ENCODE data around the gene VMAC. TPM values are rescaled to one million over a fixed set of nuclear protein-coding genes. Genes with fewer than 3 reads are reported as not detected.
"Not testable (repeated sequence)": the region's sequence is repeated elsewhere in the genome, so short reads cannot be mapped to it uniquely, and the experiment has no call there.

VMAC gene
- total and polyA plus RNA-seq, 4 donors, result 1.9 to 9.2 (median 5.4) TPM

GRCh38 chr19:5881543-5882299 lies 23.0 kb upstream of the VMAC start:
- Histone ChIP-seq H3K27ac (ENCODE audit: low read depth in 1 of 2, low read length in 2 of 2) (no peak overlapping the region), H3K9me3 (ENCODE audit: control insufficient read depth, low read length) (no peaks in the 10 kb centered on the region), H3K4me1 (ENCODE audit: control insufficient read depth in 1 of 2, insufficient read depth in 2 of 2, low read length in 2 of 2) (no peaks in the 10 kb centered on the region), H3K4me3 (ENCODE audit: low read length in 2 of 2) (no peak overlapping the region), H3K36me3 (ENCODE audit: control insufficient read depth in 1 of 2, insufficient read depth in 2 of 2, low read length in 1 of 2) (no peaks in the 10 kb centered on the region), H3K27me3 (ENCODE audit: control insufficient read depth in 1 of 2, insufficient read depth in 2 of 2, low read length in 1 of 2) (no peaks in the 10 kb centered on the region)
- peak; percentile 40 for ATAC-seq (ENCODE audit: low FRiP score)
- DNase-seq, result no peak
- intact Hi-C loops (cut with DNase I), result no loop called here
- WGBS, 2 donors, result 47 to 49% methylated on average over 19 of the region's 19 CpGs

DNA sequence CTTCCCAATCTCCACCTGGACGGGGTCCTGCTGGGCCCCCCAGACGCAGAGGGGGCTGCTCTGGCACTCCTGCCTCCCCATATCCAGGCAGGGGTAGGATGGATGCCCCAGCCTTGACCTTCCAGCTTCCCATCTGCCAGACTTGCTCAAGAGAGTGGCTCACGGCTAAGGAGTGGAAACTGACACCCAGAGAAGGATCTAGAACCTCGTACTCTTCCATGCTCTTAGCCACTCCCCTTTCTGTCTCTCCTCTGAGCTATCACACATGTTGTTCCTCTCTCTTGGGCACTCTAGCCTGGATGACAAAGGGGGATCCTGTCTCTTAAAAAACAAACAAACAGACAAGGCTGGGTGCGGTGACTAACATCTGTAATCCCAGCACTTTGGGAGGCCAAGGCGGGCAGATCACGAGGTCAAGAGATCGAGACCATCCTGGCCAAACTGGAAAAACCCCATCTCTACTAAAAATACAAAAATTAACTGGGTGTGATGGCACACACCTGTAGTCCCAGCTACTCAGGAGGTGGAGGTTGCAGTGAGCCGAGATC lies 22.2 kb upstream of the VMAC start:
- Histone ChIP-seq H3K4me3 (ENCODE audit: low read length in 2 of 2) (no peak overlapping the region), H3K27me3 (ENCODE audit: control insufficient read depth in 1 of 2, insufficient read depth in 2 of 2, low read length in 1 of 2) (no peaks in the 10 kb centered on the region), H3K9me3 (ENCODE audit: control insufficient read depth, low read length) (no peaks in the 10 kb centered on the region), H3K27ac (ENCODE audit: low read depth in 1 of 2, low read length in 2 of 2) (no peak overlapping the region), H3K4me1 (ENCODE audit: control insufficient read depth in 1 of 2, insufficient read depth in 2 of 2, low read length in 2 of 2) (no peaks in the 10 kb centered on the region), H3K36me3 (ENCODE audit: control insufficient read depth in 1 of 2, insufficient read depth in 2 of 2, low read length in 1 of 2) (no peaks in the 10 kb centered on the region)
- DNase-seq (no peak), ATAC-seq (ENCODE audit: low FRiP score) (no peak)
- WGBS, 2 donors, result 60 to 69% methylated on average over 9 of the region's 9 CpGs
- intact Hi-C loops (cut with DNase I), result no loop called here

DNA sequence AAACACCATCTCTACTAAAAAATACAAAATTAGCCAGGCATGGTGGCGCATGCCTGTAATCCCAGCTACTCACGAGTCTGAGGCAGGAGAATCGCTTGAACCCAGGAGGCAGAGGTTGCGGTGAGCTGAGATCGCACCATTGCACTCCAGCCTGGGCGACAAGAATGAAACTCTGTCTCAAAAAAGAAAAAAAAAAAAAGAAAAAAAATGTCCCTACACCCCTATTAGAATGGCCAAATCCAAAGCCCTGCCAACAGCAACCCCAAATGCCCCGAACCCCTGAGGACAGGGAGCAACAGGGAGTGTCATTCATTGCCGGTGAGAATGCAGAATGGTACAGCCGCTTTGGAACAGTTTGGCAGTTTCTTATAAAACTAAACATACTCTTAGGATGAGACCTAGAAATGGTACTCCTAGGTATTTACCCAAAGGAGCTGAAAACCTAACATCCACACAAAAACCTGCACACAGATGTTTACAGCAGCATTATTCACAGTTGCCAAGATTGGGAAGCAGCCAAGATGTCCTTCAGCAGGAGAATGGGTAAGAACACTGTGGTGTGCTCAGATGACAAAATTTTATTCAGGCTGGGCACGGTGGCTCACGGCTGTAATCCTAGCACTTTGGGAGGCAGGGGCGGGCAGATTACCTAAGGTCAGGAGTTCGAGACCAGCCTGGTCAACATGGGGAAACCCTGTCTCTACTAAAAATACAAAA lies 21.4 kb upstream of the VMAC start:
- H3K36me3 ChIP-seq (ENCODE audit: control insufficient read depth in 1 of 2, insufficient read depth in 2 of 2, low read length in 1 of 2); H3K4me3 ChIP-seq (ENCODE audit: low read length in 2 of 2); H3K4me1 ChIP-seq (ENCODE audit: control insufficient read depth in 1 of 2, insufficient read depth in 2 of 2, low read length in 2 of 2); H3K27ac ChIP-seq (ENCODE audit: low read depth in 1 of 2, low read length in 2 of 2); intact Hi-C loops (cut with DNase I); H3K27me3 ChIP-seq (ENCODE audit: control insufficient read depth in 1 of 2, insufficient read depth in 2 of 2, low read length in 1 of 2); ATAC-seq (ENCODE audit: low FRiP score); H3K9me3 ChIP-seq (ENCODE audit: control insufficient read depth, low read length); DNase-seq: not testable (repeated sequence)
- 53 to 61% methylated on average over 10 to 13 of the region's 13 CpGs for WGBS, 2 donors

- H3K36me3 ChIP-seq (ENCODE audit: control insufficient read depth in 1 of 2, insufficient read depth in 2 of 2, low read length in 1 of 2); H3K27me3 ChIP-seq (ENCODE audit: control insufficient read depth in 1 of 2, insufficient read depth in 2 of 2, low read length in 1 of 2); intact Hi-C loops (cut with DNase I); DNase-seq; H3K9me3 ChIP-seq (ENCODE audit: control insufficient read depth, low read length); H3K4me3 ChIP-seq (ENCODE audit: low read length in 2 of 2); H3K27ac ChIP-seq (ENCODE audit: low read depth in 1 of 2, low read length in 2 of 2); H3K4me1 ChIP-seq (ENCODE audit: control insufficient read depth in 1 of 2, insufficient read depth in 2 of 2, low read length in 2 of 2); ATAC-seq (ENCODE audit: low FRiP score): not testable (repeated sequence)
- WGBS, 2 donors, result 66 to 71% methylated on average over 11 of the region's 11 CpGs
These were observed 20.4 kb upstream of the VMAC start for GRCh38 chr19:5884065-5884811.

GRCh38 chr19:5889288-5889971 lies 15.2 kb upstream of the VMAC start:
- Histone ChIP-seq H3K27ac (ENCODE audit: low read depth in 1 of 2, low read length in 2 of 2) (no peak overlapping the region), H3K4me3 (ENCODE audit: low read length in 2 of 2) (no peak overlapping the region), H3K4me1 (ENCODE audit: control insufficient read depth in 1 of 2, insufficient read depth in 2 of 2, low read length in 2 of 2) (no peaks in the 10 kb centered on the region), H3K9me3 (ENCODE audit: control insufficient read depth, low read length) (no peaks in the 10 kb centered on the region), H3K36me3 (ENCODE audit: control insufficient read depth in 1 of 2, insufficient read depth in 2 of 2, low read length in 1 of 2) (no peaks in the 10 kb centered on the region), H3K27me3 (ENCODE audit: control insufficient read depth in 1 of 2, insufficient read depth in 2 of 2, low read length in 1 of 2) (no peaks in the 10 kb centered on the region)
- ATAC-seq (ENCODE audit: low FRiP score), result no peak
- WGBS, 2 donors, result 34 to 37% methylated on average over 17 of the region's 17 CpGs
- no peak for DNase-seq
- intact Hi-C loops (cut with DNase I), result no loop called here

DNA sequence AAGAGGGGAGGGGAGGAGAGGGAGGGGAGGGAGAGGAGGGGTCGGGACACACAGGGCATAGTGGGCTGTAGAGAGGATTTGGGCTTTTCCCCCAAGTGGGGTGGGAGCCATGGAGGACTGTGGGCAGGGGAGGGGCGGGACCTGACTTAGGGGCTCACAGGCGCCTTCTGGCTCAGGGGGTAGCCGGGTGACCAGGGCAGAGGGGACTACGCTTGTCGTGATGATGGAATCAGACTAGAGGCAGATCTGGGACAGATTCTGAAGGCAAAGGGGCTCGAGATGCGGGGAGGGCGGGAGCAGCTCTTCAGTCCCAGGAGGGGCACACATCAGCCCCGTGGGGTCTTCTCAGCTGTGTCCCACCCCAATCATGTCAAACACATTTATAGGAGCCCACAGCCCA lies 14.6 kb upstream of the VMAC start:
- H3K4me1 ChIP-seq (ENCODE audit: control insufficient read depth in 1 of 2, insufficient read depth in 2 of 2, low read length in 2 of 2), result no peaks in the 10 kb centered on the region
- WGBS, 2 donors, result 43 to 47% methylated on average over 10 of the region's 10 CpGs
- DNase-seq, result no peak
- intact Hi-C loops (cut with DNase I), result loop anchor here in 1 of 2 donors (10.0 kb wide), 1 partner anchor 85 kb away; the partner anchor contains the start of gene NRTN
- no peaks in the 10 kb centered on the region for H3K36me3 ChIP-seq (ENCODE audit: control insufficient read depth in 1 of 2, insufficient read depth in 2 of 2, low read length in 1 of 2)
- no peaks in the 10 kb centered on the region for H3K27me3 ChIP-seq (ENCODE audit: control insufficient read depth in 1 of 2, insufficient read depth in 2 of 2, low read length in 1 of 2)
- no peak for ATAC-seq (ENCODE audit: low FRiP score)
- H3K9me3 ChIP-seq (ENCODE audit: control insufficient read depth, low read length), result no peaks in the 10 kb centered on the region
- no peak overlapping the region for H3K4me3 ChIP-seq (ENCODE audit: low read length in 2 of 2)
- no peak overlapping the region for H3K27ac ChIP-seq (ENCODE audit: low read depth in 1 of 2, low read length in 2 of 2)

GRCh38 chr19:5891572-5891937 lies 13.1 kb upstream of the VMAC start:
- no peak for ATAC-seq (ENCODE audit: low FRiP score)
- Histone ChIP-seq H3K36me3 (ENCODE audit: control insufficient read depth in 1 of 2, insufficient read depth in 2 of 2, low read length in 1 of 2) (no peaks in the 10 kb centered on the region), H3K4me3 (ENCODE audit: low read length in 2 of 2) (no peak overlapping the region), H3K27me3 (ENCODE audit: control insufficient read depth in 1 of 2, insufficient read depth in 2 of 2, low read length in 1 of 2) (no peaks in the 10 kb centered on the region), H3K9me3 (ENCODE audit: control insufficient read depth, low read length) (no peaks in the 10 kb centered on the region), H3K27ac (ENCODE audit: low read depth in 1 of 2, low read length in 2 of 2) (no peak overlapping the region), H3K4me1 (ENCODE audit: control insufficient read depth in 1 of 2, insufficient read depth in 2 of 2, low read length in 2 of 2) (no peaks in the 10 kb centered on the region)
- WGBS, 2 donors, result 36 to 45% methylated on average over 4 of the region's 4 CpGs
- intact Hi-C loops (cut with DNase I), result loop anchor here in 1 of 2 donors (10.0 kb wide), 1 partner anchor 87 kb away; the partner anchor contains the start of gene NRTN
- no peak for DNase-seq

Data from aorta (tissue), 5 donors.